ENCODE data around the gene EYS.

DNA sequence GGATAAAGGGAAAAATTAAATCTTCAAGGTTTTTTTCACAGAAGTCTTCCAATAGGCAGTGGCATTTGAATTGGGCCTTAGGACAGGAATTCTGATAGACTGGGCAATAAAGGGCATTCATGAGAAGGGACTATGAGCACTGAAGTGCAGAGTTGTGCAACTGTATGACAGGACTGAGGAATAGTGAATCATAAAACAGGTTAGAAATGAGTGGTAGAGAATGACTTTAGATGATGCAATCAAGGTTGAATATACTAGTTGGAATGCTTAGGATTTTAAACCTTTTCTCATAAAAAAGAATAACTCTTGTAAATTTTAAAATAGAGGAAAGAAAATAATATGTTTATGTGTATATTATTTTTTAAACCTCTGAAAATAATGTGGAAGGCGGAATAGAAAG, 1126.7 kb downstream of the EYS start:
- TF ChIP-seq NFE2L2 (conservative IDR thresholded peaks at IDR 0.05; ENCODE audit: low read length) (no peak), FOSL2 (IDR thresholded peaks at IDR 0.05) (no peak), FOSL2 (CRISPR knock-in tag; IDR thresholded peaks at IDR 0.05) (no peak), CHD2 (IDR thresholded peaks at IDR 0.05; ENCODE audit: low read length, partially characterized antibody) (no peak), RAD21 (conservative IDR thresholded peaks at IDR 0.05 in 1 of 2, IDR thresholded peaks at IDR 0.05 in 1 of 2) (no peak)
- TF ChIP-seq, protein P1, sequence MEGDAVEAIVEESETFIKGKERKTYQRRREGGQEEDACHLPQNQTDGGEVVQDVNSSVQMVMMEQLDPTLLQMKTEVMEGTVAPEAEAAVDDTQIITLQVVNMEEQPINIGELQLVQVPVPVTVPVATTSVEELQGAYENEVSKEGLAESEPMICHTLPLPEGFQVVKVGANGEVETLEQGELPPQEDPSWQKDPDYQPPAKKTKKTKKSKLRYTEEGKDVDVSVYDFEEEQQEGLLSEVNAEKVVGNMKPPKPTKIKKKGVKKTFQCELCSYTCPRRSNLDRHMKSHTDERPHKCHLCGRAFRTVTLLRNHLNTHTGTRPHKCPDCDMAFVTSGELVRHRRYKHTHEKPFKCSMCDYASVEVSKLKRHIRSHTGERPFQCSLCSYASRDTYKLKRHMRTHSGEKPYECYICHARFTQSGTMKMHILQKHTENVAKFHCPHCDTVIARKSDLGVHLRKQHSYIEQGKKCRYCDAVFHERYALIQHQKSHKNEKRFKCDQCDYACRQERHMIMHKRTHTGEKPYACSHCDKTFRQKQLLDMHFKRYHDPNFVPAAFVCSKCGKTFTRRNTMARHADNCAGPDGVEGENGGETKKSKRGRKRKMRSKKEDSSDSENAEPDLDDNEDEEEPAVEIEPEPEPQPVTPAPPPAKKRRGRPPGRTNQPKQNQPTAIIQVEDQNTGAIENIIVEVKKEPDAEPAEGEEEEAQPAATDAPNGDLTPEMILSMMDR (IDR thresholded peaks at IDR 0.05) = no peak
- TF ChIP-seq, protein P2, sequence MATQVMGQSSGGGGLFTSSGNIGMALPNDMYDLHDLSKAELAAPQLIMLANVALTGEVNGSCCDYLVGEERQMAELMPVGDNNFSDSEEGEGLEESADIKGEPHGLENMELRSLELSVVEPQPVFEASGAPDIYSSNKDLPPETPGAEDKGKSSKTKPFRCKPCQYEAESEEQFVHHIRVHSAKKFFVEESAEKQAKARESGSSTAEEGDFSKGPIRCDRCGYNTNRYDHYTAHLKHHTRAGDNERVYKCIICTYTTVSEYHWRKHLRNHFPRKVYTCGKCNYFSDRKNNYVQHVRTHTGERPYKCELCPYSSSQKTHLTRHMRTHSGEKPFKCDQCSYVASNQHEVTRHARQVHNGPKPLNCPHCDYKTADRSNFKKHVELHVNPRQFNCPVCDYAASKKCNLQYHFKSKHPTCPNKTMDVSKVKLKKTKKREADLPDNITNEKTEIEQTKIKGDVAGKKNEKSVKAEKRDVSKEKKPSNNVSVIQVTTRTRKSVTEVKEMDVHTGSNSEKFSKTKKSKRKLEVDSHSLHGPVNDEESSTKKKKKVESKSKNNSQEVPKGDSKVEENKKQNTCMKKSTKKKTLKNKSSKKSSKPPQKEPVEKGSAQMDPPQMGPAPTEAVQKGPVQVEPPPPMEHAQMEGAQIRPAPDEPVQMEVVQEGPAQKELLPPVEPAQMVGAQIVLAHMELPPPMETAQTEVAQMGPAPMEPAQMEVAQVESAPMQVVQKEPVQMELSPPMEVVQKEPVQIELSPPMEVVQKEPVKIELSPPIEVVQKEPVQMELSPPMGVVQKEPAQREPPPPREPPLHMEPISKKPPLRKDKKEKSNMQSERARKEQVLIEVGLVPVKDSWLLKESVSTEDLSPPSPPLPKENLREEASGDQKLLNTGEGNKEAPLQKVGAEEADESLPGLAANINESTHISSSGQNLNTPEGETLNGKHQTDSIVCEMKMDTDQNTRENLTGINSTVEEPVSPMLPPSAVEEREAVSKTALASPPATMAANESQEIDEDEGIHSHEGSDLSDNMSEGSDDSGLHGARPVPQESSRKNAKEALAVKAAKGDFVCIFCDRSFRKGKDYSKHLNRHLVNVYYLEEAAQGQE (IDR thresholded peaks at IDR 0.05) = no peak
- TF ChIP-seq, protein P3, sequence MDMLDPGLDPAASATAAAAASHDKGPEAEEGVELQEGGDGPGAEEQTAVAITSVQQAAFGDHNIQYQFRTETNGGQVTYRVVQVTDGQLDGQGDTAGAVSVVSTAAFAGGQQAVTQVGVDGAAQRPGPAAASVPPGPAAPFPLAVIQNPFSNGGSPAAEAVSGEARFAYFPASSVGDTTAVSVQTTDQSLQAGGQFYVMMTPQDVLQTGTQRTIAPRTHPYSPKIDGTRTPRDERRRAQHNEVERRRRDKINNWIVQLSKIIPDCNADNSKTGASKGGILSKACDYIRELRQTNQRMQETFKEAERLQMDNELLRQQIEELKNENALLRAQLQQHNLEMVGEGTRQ (IDR thresholded peaks at IDR 0.05) = no peak
- TF ChIP-seq, protein P4, sequence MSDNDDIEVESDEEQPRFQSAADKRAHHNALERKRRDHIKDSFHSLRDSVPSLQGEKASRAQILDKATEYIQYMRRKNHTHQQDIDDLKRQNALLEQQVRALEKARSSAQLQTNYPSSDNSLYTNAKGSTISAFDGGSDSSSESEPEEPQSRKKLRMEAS (IDR thresholded peaks at IDR 0.05) = no peak
- TF ChIP-seq, protein P5, sequence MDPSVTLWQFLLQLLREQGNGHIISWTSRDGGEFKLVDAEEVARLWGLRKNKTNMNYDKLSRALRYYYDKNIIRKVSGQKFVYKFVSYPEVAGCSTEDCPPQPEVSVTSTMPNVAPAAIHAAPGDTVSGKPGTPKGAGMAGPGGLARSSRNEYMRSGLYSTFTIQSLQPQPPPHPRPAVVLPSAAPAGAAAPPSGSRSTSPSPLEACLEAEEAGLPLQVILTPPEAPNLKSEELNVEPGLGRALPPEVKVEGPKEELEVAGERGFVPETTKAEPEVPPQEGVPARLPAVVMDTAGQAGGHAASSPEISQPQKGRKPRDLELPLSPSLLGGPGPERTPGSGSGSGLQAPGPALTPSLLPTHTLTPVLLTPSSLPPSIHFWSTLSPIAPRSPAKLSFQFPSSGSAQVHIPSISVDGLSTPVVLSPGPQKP (IDR thresholded peaks at IDR 0.05; ENCODE audit: low read depth, low read length) = no peak

All from A549 (cell line).